Panc1 (cell line): ENCODE data around the gene PRKAG2.

Source experiments
- CTCF ChIP-seq: fragments of 450-650 bp; IDR thresholded peaks from 2 replicates; pipeline ENCODE4 v1.5.1; 2017; ENCODE audit warnings: mild to moderate bottlenecking
- POLR2AphosphoS5 ChIP-seq: IDR thresholded peaks from 2 replicates; pipeline ENCODE4 v1.6.1; 2012; ENCODE audit warnings: mild to moderate bottlenecking, low read depth, low read length, moderate library complexity
- REST ChIP-seq, 2 experiments: IDR thresholded peaks; 2 replicates each; pipeline ENCODE4 v1.6.1; 2011 to 2012; ENCODE audit warnings: low read depth in 2 of 2, control low read depth in 1 of 2, low read length in 1 of 2, mild to moderate bottlenecking in 1 of 2, moderate library complexity in 1 of 2; ENCODE audit not compliant: insufficient read depth in 1 of 2
- TCF7L2 ChIP-seq: IDR thresholded peaks from 2 replicates; pipeline ENCODE4 v1.6.1; 2011; ENCODE audit warnings: mild to moderate bottlenecking, low read depth, low read length, inconsistent platforms

GRCh38 chr7:151735851-151736402 lies 141.0 kb downstream of the PRKAG2 start:
- TF ChIP-seq CTCF (no peak), POLR2AphosphoS5 (no peak), REST (IDR thresholded peaks at IDR 0.05; ENCODE audit: insufficient read depth in 1 of 2, low read depth in 2 of 2, low read length in 1 of 2) (no peak), TCF7L2 (no peak)
